IPS-15b (cell line): ENCODE measurements around the gene PDE3B.
"Not testable (repeated sequence)": the region's sequence is repeated elsewhere in the genome, so short reads cannot be mapped to it uniquely, and the experiment has no call there.

Experiments used
- H3K27me3 ChIP-seq: one replicate; pipeline ENCODE4 v1.6.1; 2013; ENCODE audit warnings: low read length; ENCODE audit not compliant: control insufficient read depth, insufficient read depth
- H3K36me3 ChIP-seq: one replicate; pipeline ENCODE4 v1.6.1; 2013; ENCODE audit warnings: low read length; ENCODE audit not compliant: control insufficient read depth, insufficient read depth
- H3K4me1 ChIP-seq: one replicate; pipeline ENCODE4 v1.6.1; 2013; ENCODE audit warnings: mild to moderate bottlenecking, low read length; ENCODE audit not compliant: control insufficient read depth, insufficient read depth
- H3K4me3 ChIP-seq: one replicate; pipeline ENCODE4 v1.5.1; 2013; ENCODE audit warnings: low read depth, low read length
- H3K9ac ChIP-seq: one replicate; pipeline ENCODE4 v1.6.1; 2013; ENCODE audit warnings: low read depth, mild to moderate bottlenecking, low read length
- H3K9me3 ChIP-seq: one replicate; pipeline ENCODE4 v1.6.1; 2013; ENCODE audit warnings: mild to moderate bottlenecking, low read length; ENCODE audit not compliant: control insufficient read depth, insufficient read depth

PDE3B gene

DNA sequence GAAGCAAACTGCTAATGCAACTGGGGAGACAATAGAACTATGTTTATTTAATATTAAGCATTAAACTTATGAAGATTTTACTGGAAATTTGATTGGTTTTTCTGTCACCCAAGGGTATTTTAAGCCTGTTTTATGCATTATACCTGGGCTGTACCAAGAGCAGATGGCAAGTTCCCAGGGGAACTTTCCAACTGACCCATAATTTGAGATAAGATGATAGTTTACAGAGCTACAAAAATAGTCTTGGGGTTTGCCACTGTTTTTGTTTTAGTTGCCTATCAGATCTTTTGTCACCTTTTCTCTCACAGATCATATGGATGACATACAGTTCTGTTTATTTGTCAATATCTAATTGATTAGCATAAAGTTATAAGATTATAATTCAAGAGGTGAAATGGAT, 43.9 kb downstream of the PDE3B start:
- Histone ChIP-seq H3K27me3 (no peaks in the 10 kb centered on the region), H3K4me3 (no peak overlapping the region), H3K4me1 (no peaks in the 10 kb centered on the region), H3K9ac (no peak overlapping the region), H3K9me3 (no peaks in the 10 kb centered on the region), H3K36me3 (no peaks in the 10 kb centered on the region)

DNA sequence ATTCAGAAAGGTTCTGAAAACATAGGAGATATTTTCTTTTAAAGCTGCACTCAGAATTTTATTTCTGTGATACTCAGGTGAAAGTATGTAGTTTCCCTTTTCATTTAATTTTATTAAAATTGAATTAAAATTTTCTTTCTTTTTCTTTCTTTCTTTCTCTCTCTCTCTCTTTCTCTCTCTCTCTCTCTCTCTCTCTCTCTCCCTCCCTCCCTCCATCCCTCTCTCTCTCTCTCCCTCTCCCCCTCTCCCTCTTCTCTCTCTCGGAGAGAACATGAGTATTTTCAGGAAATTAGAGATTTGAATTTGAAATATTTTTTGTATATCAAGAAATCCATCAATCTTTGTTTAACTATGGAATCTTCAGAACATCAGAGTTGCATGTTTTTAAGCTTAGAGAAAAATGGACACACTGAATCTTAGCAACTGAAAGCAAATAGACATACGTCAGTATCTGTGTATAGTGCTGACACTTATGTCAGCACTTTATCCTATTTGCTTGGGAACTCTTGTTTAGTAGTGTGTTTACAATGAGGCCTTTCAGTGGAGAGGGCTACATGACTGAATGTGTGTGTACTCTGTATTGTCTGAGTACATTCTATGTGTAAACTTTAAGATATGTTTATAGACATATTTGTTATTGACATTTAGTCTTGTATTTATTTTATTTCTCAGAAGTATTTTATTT, 44.5 kb downstream of the PDE3B start:
- no peaks in the 10 kb centered on the region for H3K9me3 ChIP-seq
- H3K4me1 ChIP-seq: no peaks in the 10 kb centered on the region

DNA sequence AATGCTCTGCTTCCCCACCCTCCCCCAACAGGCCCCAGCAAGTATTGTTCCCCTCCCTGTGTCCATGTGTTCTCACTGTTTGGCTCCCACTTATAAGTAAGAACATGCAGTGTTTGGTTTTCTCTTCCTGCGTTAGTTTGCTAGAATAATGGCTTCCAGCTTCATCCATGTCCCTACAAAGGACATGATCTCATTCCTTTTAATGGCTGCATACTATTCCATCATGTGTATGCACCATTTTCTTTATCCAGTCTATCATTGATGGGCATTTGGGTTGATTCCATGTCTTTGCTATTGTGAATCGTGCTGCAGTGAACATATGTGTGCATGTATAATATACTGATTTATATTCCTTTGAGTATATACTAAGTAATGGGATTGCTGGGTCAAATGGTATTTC, 52.1 kb downstream of the PDE3B start:
- not testable (repeated sequence) for H3K4me3 ChIP-seq, H3K9ac ChIP-seq, H3K36me3 ChIP-seq, H3K9me3 ChIP-seq, H3K4me1 ChIP-seq, H3K27me3 ChIP-seq

More for the DNA sequence above, 44.5 kb downstream of the PDE3B start:
- H3K27me3 ChIP-seq: no peaks in the 10 kb centered on the region
- no peak overlapping the region for H3K9ac ChIP-seq
- H3K4me3 ChIP-seq: no peak overlapping the region
- no peaks in the 10 kb centered on the region for H3K36me3 ChIP-seq

DNA sequence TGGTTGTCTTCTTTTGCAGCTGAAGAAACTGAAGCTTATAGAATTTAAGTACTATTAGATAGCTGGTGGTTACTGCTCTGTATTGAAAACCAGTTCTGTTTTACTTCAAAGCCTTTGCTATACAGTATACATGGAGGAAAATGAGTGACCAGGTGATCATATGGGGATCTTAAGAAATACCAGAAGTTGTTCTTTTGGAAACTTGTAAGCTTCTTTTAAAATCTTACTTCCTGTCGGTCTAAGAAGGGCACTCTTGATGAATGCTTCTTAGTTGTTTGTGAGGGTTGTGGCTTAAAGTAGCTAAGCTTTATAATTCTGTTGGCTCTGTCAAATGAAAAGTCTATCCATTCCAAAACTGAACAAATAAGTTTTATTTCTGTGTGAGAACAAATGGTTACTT, 55.2 kb downstream of the PDE3B start:
- no peaks in the 10 kb centered on the region for H3K4me1 ChIP-seq
- H3K27me3 ChIP-seq: no peaks in the 10 kb centered on the region
- H3K9ac ChIP-seq: no peak overlapping the region
- no peak overlapping the region for H3K4me3 ChIP-seq
- no peaks in the 10 kb centered on the region for H3K36me3 ChIP-seq
- H3K9me3 ChIP-seq: no peaks in the 10 kb centered on the region

DNA sequence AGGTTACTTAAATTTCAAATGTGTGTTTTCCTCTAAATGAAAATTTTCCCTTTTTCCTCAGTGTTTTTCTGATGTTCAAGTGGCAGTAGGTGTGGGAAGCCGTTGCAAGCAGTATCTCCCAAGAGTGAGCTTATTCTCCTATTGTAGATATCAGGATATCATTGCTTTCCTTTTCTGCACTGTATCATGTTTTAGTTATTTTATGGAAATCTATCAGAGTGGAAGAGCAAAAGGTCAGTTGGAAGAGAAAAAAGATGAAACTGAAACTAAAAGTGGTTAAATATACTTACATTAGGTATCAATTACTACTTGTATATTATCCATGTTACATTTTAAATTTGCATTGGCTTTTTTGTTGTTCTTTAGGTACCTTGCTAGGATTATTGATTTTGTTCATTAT, 57.0 kb downstream of the PDE3B start:
- H3K36me3 ChIP-seq: no peaks in the 10 kb centered on the region

DNA sequence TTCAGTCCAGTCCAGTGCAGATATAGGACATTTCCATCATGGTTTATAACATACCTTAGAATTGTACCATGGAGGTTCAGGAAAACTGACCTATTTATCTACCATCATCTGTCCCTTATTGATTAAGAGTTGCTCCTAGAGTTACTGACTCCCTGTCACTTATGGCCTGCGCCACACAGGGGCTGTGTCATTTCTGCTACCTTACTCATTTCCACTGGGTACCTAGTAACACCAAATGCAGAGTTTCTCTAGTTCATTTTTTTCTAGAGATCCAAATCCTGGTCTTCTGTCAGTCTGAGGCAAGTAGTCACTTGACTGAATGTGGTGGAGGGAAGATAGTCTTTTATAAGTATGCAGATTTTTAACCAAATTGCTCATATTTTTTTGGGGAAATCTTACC, 59.2 kb downstream of the PDE3B start:
- Histone ChIP-seq H3K9me3 (no peaks in the 10 kb centered on the region), H3K27me3 (no peaks in the 10 kb centered on the region), H3K9ac (no peak overlapping the region), H3K36me3 (no peaks in the 10 kb centered on the region), H3K4me1 (no peaks in the 10 kb centered on the region), H3K4me3 (no peak overlapping the region)

More for the DNA sequence above, 57.0 kb downstream of the PDE3B start:
- no peaks in the 10 kb centered on the region for H3K27me3 ChIP-seq
- no peaks in the 10 kb centered on the region for H3K4me1 ChIP-seq
- H3K9ac ChIP-seq: no peak overlapping the region
- H3K9me3 ChIP-seq: no peaks in the 10 kb centered on the region
- no peak overlapping the region for H3K4me3 ChIP-seq

DNA sequence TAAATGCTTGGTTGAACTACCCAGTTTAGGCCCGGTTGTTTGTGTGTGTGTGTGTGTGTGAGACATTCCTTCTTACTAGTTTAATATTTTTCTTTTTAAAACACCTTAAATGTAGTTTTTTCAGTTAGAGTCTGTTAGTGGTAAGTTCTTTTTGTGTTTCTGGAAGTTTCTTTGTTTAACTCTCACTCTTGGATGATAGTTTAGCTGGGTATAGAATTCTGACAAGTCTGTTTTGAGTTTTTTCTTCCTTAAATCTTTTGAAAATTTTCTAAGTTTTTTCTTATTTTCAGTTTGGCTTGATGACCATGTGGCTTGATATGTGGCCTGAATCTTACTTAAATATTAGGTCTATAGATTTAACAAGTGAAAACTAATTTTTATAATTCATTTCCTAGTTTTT, 60.1 kb downstream of the PDE3B start:
- no peaks in the 10 kb centered on the region for H3K4me1 ChIP-seq
- no peak overlapping the region for H3K4me3 ChIP-seq
- no peaks in the 10 kb centered on the region for H3K36me3 ChIP-seq
- no peaks in the 10 kb centered on the region for H3K9me3 ChIP-seq
- no peaks in the 10 kb centered on the region for H3K27me3 ChIP-seq
- no peak overlapping the region for H3K9ac ChIP-seq

DNA sequence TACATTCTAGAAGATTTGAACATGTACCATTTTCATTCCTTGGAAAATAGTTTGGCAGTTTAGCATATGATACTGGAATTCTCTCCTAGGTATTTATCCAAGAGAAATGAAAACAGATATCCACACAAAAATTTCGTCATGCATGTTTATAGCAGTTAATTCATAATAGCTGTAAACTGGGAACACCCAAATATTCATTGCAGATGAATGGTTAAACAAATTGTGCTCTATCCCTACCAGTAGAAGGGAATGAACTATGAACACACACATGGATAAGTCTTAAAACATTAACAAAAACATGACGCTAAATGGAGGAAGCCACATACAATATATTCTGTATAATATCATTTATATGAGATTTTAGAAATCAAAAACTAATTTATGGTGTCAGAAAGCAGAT, 61.5 kb downstream of the PDE3B start:
- Histone ChIP-seq H3K4me1 (no peaks in the 10 kb centered on the region), H3K27me3 (no peaks in the 10 kb centered on the region), H3K9me3 (no peaks in the 10 kb centered on the region), H3K9ac (no peak overlapping the region), H3K36me3 (no peaks in the 10 kb centered on the region), H3K4me3 (no peak overlapping the region)

DNA sequence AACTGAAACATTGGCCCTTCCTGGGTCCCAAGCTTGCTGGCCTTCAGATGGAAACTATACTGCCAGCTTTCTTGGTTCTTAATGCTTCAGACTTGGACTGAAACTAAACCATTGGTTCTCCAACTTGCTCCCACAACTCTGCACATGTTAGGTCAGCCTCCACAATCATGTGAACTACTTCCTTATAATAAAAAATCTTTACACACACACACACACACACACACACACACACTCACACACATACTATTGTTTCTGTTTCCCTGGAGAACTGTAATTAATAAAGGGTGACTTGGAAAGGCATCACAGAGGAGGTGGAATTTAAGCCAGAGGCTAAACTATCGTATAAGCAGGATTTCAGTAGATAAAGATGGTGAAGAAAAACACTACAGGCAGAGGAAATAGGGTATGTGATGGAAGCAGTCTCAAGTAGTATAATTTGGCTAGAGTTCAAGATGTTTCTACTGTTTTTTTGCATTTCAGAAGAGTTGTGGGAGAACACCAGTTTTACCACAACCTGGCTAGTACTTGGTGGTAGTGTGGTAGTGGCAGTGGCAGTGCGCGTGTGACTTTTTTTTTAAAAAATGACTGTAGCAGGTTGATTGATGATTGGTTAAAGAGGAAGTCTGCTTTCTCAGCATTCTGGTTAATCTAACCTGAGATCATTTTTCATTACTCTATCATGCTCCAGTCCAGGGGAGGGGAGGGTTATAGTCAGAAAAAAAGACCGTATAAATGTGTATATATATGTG, 70.1 kb downstream of the PDE3B start:
- no peak overlapping the region for H3K9ac ChIP-seq
- no peaks in the 10 kb centered on the region for H3K36me3 ChIP-seq
- H3K4me3 ChIP-seq: no peak overlapping the region
- H3K4me1 ChIP-seq: no peaks in the 10 kb centered on the region
- no peaks in the 10 kb centered on the region for H3K27me3 ChIP-seq
- H3K9me3 ChIP-seq: no peaks in the 10 kb centered on the region

DNA sequence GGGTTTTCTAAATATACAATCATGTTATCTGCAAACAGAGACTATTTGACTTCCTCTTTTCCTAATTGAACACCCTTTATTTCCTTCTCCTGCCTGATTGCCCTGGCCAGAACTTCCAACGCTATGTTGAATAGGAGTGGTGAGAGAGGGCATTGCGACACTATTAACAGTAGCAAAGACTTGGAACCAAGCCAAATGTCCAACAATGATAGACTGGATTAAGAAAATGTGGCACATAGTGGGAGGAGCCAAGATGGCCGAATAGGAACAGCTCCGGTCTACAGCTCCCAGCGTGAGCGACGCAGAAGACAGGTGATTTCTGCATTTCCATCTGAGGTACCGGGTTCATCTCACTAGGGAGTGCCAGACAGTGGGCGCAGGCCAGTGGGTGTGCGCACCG, 72.1 kb downstream of the PDE3B start:
- not testable (repeated sequence) for H3K36me3 ChIP-seq, H3K9me3 ChIP-seq, H3K27me3 ChIP-seq, H3K4me1 ChIP-seq, H3K9ac ChIP-seq, H3K4me3 ChIP-seq

DNA sequence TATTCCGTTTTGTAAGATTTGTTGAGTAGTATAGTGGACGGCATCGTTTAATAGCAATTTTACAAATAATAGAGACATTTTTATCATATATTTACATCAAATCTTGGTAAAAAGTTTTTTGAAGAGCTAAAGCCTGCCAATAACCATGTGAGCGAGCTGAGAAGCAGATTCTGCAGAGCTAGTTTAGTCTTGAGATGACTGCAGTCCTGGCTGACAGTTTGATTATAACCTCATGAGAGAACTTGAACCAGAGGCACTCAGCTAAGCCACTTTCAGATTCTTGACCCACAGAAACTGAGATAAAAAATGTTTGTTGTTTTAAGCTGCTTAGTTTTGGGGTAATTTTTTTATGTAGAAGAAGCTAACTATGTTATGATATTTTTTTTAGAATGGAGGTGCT, 78.9 kb downstream of the PDE3B start:
- Histone ChIP-seq H3K4me3 (no peak overlapping the region), H3K4me1 (no peaks in the 10 kb centered on the region), H3K9me3 (no peaks in the 10 kb centered on the region), H3K9ac (no peak overlapping the region), H3K27me3 (no peaks in the 10 kb centered on the region), H3K36me3 (no peaks in the 10 kb centered on the region)

DNA sequence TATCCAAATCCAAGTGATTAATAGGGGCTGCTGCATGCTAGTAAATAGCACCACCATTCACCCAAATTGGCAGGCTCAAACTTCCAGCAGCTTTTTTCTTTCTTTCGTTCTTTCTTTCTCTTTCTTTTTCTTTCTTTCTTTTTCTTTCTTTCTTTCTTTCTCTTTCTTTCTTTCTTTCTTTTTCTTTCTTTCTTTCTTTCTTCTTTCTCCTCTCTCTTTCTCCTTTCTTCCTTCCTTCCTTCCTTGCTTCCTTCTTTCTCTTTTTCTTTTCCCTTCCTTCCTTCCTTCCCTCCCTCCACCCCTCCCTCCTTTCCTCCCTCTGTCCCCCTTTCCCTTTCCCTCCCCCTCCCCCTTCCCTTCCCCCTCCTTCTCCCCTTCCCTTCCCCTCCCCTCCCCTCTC, 81.5 kb downstream of the PDE3B start:
- Histone ChIP-seq H3K9ac (no peak overlapping the region), H3K4me3 (no peak overlapping the region), H3K27me3 (no peaks in the 10 kb centered on the region), H3K36me3 (no peaks in the 10 kb centered on the region), H3K4me1 (no peaks in the 10 kb centered on the region), H3K9me3 (no peaks in the 10 kb centered on the region)
